Measurements from ENCODE around the gene SPATS2L.

DNA sequence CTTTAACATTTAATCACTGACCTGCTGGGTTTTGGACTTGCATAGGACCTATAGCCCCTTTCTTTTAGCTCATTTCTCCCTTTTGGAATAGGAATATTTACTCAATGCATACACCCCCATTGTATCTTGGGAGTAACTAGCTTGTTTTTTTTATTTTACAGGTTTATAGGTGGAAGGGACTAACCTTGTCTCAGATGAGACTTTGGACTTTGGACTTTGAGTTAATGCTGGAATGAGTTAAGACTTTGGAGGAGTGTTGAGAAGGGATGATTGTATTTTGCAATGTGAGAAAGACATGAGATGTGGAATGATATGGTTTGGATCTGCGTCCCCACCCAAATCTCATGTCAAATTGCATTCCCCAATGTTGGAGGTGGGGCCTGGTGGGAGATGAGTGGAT, 43.2 kb upstream of the SPATS2L start:
- TF ChIP-seq HOXB5 (CRISPR knock-in tag; IDR thresholded peaks at IDR 0.05): no peak
- TF ChIP-seq POLR2A (IDR thresholded peaks at IDR 0.05; ENCODE audit: low read length): no peak
- TF ChIP-seq, protein P1, sequence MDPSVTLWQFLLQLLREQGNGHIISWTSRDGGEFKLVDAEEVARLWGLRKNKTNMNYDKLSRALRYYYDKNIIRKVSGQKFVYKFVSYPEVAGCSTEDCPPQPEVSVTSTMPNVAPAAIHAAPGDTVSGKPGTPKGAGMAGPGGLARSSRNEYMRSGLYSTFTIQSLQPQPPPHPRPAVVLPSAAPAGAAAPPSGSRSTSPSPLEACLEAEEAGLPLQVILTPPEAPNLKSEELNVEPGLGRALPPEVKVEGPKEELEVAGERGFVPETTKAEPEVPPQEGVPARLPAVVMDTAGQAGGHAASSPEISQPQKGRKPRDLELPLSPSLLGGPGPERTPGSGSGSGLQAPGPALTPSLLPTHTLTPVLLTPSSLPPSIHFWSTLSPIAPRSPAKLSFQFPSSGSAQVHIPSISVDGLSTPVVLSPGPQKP (IDR thresholded peaks at IDR 0.05; ENCODE audit: low read depth, low read length): no peak
- TF ChIP-seq CTCF (IDR thresholded peaks at IDR 0.05): no peak
- TF ChIP-seq KDM5A (IDR thresholded peaks at IDR 0.05): no peak
- TF ChIP-seq CEBPB (IDR thresholded peaks at IDR 0.05): no peak
- no peak for TF ChIP-seq POLR2AphosphoS2 (conservative IDR thresholded peaks at IDR 0.05; ENCODE audit: low read length)
- TF ChIP-seq NFE2L2 (conservative IDR thresholded peaks at IDR 0.05; ENCODE audit: low read length): no peak
- no peak for TF ChIP-seq BCL3 (IDR thresholded peaks at IDR 0.05)
- no peak for TF ChIP-seq MYC (IDR thresholded peaks at IDR 0.05; ENCODE audit: borderline replicate concordance, low read length)
- TF ChIP-seq E2F6 (IDR thresholded peaks at IDR 0.05; ENCODE audit: borderline replicate concordance, low read depth): no peak
- no peak for TF ChIP-seq MAX (IDR thresholded peaks at IDR 0.05)
- no peak for TF ChIP-seq HOXB13 (CRISPR knock-in tag; IDR thresholded peaks at IDR 0.05; ENCODE audit: low read depth)

Measured in A549 (cell line).